Adrenal gland (tissue), 12 donors: ENCODE results near the gene BCL2L11. TPM values are rescaled to one million over a fixed set of nuclear protein-coding genes. Genes with fewer than 3 reads are reported as not detected.

Experiments used
- DNase-seq, 7 donors: peaks; one replicate each; pipeline ENCODE4 v3.0.0-alpha.2; 2019 to 2020
- H3K27ac ChIP-seq, 5 donors: fragments of 200-600 bp; sonication (generic) in 4 of 5; 1 replicate in 3 of 5; 2 replicates in 2 of 5; pipeline versions ENCODE4 v1.5.1 to v1.8.0; 2016 to 2020; ENCODE audit warnings: mild to moderate bottlenecking in 1 of 5
- H3K27me3 ChIP-seq: fragments of 200-600 bp; 2 replicates; pipeline ENCODE4 v1.8.0; 2021
- H3K36me3 ChIP-seq, 2 donors: fragments of 200-600 bp; replicated peaks in 1 of 2; 1 replicate in 1 of 2; 2 replicates in 1 of 2; pipeline versions ENCODE4 v1.5.1 to v1.8.0; 2018 to 2022
- H3K4me1 ChIP-seq, 2 donors: fragments of 200-600 bp; replicated peaks in 1 of 2; 1 replicate in 1 of 2; 2 replicates in 1 of 2; pipeline versions ENCODE4 v1.5.1 to v1.8.0; 2018 to 2021
- H3K4me3 ChIP-seq, 4 donors: fragments of 200-600 bp; sonication (generic) in 3 of 4; one replicate each; pipeline ENCODE4 v1.5.1; 2016 to 2018
- H3K9me3 ChIP-seq, 3 donors: fragments of 200-600 bp; sonication (generic) in 1 of 3; replicated peaks in 1 of 3; 1 replicate in 2 of 3; 2 replicates in 1 of 3; pipeline versions ENCODE4 v1.5.1 to v1.8.0; 2016 to 2021
- POLR2A ChIP-seq, 2 donors: fragments of 450-650 bp; IDR thresholded peaks; one replicate each; pipeline ENCODE4 v1.6.1; 2017; ENCODE audit warnings: antibody characterized with exemption in 2 of 2, mild to moderate bottlenecking in 2 of 2, moderate library complexity in 1 of 2
- WGBS, 4 donors: extraction: QIAGEN DNeasy Blood & Tissue Kit in 2 of 4; methylation state at CpG; one replicate each; pipeline versions ENCODE4 v1.1.5 to v1.1.7; 2013 to 2017; 5-methylcytosine and 5-hydroxymethylcytosine counted together
- intact Hi-C, 2 donors: fragments of 100-400 bp; cut with DNase I; formaldehyde crosslinking; loops; one replicate each; pipeline versions ENCODE4 v1.14.1 to v1.15.0; 2022 to 2023
- polyA plus RNA-seq, 3 donors: library from polyadenylated mRNA; stranded (reverse); fragments of 200-250 nt in 2 of 3; fragments of 350-450 nt in 1 of 3; fragmentation: Illumina TruSeq in 1 of 3; extraction: RNeasy Lipid Tissue Mini Kit (QIAGEN cat#74804) in 1 of 3; gene quantifications; one replicate each; pipeline ENCODE4 v1.2.3, GENCODE V29; 2013 to 2014
- total RNA-seq, 9 donors: library from RNA; depleted of rRNA in 4 of 9; stranded (reverse); fragments of >200 nt in 4 of 9; fragments of 120-200 nt in 1 of 9; fragmentation: NEBNext Ultra II Directional in 1 of 9; extraction: Animal tissue kit (Norgen Biotek cat#: 25700) in 1 of 9; gene quantifications; one replicate each; pipeline versions ENCODE4 v1.1.0 to v1.2.4, GENCODE V29; 2013 to 2023
- TF ChIP-seq, protein P1 (sequence below), 6 experiments: fragments of 450-650 bp in 4 of 6; fragments of 200-600 bp in 2 of 6; sonication (generic) in 1 of 6; IDR thresholded peaks; 1 replicate in 5 of 6; 2 replicates in 1 of 6; pipeline versions ENCODE4 v1.5.1 to v1.8.0; 2016 to 2021; ENCODE audit warnings: antibody characterized with exemption in 6 of 6, mild to moderate bottlenecking in 2 of 6, moderate library complexity in 1 of 6
- donor health status: healthy with polysubstance abuse.
- donor health status: Bipolar disorder and iron deficiency.
- donor health status: DM: yes; HTN: yes; CAD: no.
- donor health status: DM: no; HTN: no; CAD: no.
- donor health status: DM: no; HTN: no; CAD: no.
- donor health status: DM: yes; HTN: yes; CAD: no.

Gene BCL2L11
- total and polyA plus RNA-seq, 12 donors = 2.5 to 165 (median 15.7) TPM

DNA sequence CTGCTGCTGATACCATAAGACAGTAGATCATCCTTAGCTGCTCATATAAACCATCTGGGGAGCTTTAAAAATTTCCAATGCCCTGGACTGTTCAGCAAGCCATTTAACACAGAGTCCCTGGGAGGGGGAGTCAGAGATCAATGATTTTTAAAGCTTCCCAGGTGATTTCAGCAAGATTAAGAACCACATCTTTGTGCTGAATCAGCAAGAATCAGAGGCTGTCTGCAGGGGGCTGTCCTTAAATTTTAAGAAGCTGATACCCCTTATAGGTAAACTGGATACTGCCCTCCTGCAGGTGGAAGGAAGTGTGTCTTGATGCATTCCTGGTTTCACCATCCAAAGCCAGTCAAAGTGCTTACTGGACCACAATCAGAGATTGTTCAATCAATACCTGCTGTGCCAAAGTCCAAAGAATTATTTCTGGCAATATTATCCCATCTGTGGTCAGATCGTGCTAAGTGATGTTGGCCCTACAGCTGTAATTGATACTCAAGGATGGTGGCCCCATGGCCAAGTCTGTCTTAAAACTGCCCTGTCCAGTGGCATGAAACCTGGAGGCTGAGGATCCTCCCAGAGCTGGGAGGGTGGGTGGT is 72.2 kb downstream of the BCL2L11 start:
- intact Hi-C loops = no loop called here
- Histone ChIP-seq H3K36me3 (no peaks in the 10 kb centered on the region), H3K4me1 (no peaks in the 10 kb centered on the region), H3K4me3 (no peak overlapping the region), H3K27me3 (no peaks in the 10 kb centered on the region), H3K9me3 (no peaks in the 10 kb centered on the region), H3K27ac (no peak overlapping the region)
- WGBS, 4 donors = 57 to 100% (median 77%) methylated on average over 1 of the region's 1 CpG
- no peak for DNase-seq
- TF ChIP-seq POLR2A (IDR thresholded peaks at IDR 0.05) = no peak
- TF ChIP-seq, protein P1, sequence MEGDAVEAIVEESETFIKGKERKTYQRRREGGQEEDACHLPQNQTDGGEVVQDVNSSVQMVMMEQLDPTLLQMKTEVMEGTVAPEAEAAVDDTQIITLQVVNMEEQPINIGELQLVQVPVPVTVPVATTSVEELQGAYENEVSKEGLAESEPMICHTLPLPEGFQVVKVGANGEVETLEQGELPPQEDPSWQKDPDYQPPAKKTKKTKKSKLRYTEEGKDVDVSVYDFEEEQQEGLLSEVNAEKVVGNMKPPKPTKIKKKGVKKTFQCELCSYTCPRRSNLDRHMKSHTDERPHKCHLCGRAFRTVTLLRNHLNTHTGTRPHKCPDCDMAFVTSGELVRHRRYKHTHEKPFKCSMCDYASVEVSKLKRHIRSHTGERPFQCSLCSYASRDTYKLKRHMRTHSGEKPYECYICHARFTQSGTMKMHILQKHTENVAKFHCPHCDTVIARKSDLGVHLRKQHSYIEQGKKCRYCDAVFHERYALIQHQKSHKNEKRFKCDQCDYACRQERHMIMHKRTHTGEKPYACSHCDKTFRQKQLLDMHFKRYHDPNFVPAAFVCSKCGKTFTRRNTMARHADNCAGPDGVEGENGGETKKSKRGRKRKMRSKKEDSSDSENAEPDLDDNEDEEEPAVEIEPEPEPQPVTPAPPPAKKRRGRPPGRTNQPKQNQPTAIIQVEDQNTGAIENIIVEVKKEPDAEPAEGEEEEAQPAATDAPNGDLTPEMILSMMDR (IDR thresholded peaks at IDR 0.05) = no peak

DNA sequence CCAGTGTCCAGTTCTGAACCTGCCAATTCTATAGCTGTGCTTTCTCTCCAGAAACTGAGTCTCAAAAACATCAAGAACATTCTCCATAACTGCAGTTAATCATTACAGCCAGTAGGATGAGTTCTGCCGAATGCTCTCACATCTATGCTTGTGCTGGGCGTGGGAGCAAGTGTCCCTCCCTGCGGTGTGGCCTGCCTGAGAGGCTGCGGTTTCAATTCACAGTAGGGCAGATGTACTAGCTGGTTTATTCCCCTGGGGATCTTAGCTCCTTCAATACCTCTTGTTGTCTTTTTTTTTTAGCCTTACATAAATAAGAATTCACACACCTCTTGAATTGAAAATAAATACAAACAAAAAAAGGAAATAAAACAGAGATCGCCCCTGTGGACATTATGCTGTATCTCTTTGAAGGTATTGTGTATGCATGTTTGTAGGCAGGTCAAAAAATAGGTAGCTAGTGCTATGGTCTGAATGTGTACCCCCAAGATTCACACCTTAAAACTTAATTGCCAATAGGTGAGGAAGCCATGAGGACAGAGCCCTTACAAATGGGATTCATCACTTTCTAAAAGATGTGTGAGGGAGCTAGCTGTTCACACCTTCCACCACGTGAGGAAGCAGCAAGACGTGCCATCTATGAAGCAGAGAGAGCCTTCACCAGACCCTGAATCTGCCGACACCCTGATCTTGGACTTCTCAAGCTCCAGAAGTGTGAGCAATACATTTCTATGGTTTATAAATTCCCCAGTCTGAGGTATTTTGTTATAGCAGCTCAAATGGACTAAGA is 74.3 kb downstream of the BCL2L11 start:
- Histone ChIP-seq H3K27me3 (no peaks in the 10 kb centered on the region), H3K36me3 (no peaks in the 10 kb centered on the region), H3K4me1 (no peaks in the 10 kb centered on the region), H3K4me3 (no peak overlapping the region), H3K9me3 (no peaks in the 10 kb centered on the region), H3K27ac (no peak overlapping the region)
- WGBS, 4 donors = 87 to 93% (median 91%) methylated on average over 8 of the region's 8 CpGs
- TF ChIP-seq, protein P1 (IDR thresholded peaks at IDR 0.05) = no peak
- no peak for TF ChIP-seq POLR2A (IDR thresholded peaks at IDR 0.05)
- intact Hi-C loops = no loop called here
- DNase-seq = no peak

DNA sequence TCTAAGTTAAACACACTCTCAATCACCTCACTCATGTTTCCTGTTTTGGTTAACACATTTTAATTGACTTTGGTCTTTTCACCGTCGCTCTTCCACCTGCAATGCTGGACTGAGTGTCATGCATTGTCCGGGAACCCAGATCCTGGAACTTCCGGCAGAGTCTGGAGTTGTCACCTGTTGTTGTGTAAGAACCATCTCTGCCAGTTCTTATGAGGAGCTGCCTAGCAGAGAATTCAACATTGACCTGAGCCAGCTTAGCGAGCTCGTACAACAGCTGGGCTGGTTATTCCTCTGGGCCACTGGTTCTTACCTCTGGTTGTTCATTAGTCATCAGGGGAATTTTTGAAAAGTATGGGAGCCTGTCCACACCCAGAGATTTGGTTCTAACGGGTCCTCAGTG is 75.7 kb downstream of the BCL2L11 start:
- Histone ChIP-seq H3K4me1 (no peaks in the 10 kb centered on the region), H3K4me3 (no peak overlapping the region), H3K36me3 (no peaks in the 10 kb centered on the region), H3K27ac (no peak overlapping the region), H3K27me3 (no peaks in the 10 kb centered on the region), H3K9me3 (no peaks in the 10 kb centered on the region)
- intact Hi-C loops = no loop called here
- no peak for DNase-seq
- no peak for TF ChIP-seq POLR2A (IDR thresholded peaks at IDR 0.05)
- TF ChIP-seq, protein P1 (IDR thresholded peaks at IDR 0.05) = no peak
- WGBS, 4 donors = 91 to 94% (median 92%) methylated on average over 5 to 7 of the region's 7 CpGs

DNA sequence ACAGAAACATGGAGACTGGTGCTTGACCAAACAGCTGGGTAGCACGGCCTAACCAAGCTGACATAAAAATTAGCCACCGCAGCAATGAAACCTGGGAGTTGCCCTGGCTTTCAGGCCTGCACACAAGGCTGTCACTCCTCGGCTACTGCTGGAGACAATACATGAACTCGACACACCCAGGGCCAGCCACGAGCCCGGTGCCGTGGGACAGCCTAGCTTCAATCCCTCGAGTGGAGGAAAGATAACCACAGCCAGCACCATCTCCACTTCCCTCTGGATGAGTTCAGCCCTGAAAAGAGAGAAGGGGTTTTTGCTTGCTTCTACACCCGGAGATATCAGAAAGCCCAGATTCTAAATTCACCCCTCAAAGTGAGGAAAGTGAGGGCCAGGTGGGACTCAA is 78.0 kb downstream of the BCL2L11 start:
- TF ChIP-seq, protein P1 (IDR thresholded peaks at IDR 0.05) = no peak
- intact Hi-C loops = no loop called here
- DNase-seq = peak in 1 of 7 donors; percentile 18
- Histone ChIP-seq H3K36me3 (no peaks in the 10 kb centered on the region), H3K4me3 (no peak overlapping the region), H3K27ac (no peak overlapping the region), H3K9me3 (no peaks in the 10 kb centered on the region), H3K4me1 (no peaks in the 10 kb centered on the region), H3K27me3 (no peaks in the 10 kb centered on the region)
- WGBS, 4 donors = 93 to 100% (median 96%) methylated on average over 7 to 9 of the region's 9 CpGs
